ENCODE measurements around the gene ATP5ME. TPM values are rescaled to one million over a fixed set of nuclear protein-coding genes. Genes with fewer than 3 reads are reported as not detected.

ATP5ME gene
- total RNA-seq, 2 donors from 2014 or later = 85.1 to 265 TPM

- no peak overlapping the region for H3K4me3 ChIP-seq
- H3K27me3 ChIP-seq = no peaks in the 10 kb centered on the region
- TF ChIP-seq, protein P1, sequence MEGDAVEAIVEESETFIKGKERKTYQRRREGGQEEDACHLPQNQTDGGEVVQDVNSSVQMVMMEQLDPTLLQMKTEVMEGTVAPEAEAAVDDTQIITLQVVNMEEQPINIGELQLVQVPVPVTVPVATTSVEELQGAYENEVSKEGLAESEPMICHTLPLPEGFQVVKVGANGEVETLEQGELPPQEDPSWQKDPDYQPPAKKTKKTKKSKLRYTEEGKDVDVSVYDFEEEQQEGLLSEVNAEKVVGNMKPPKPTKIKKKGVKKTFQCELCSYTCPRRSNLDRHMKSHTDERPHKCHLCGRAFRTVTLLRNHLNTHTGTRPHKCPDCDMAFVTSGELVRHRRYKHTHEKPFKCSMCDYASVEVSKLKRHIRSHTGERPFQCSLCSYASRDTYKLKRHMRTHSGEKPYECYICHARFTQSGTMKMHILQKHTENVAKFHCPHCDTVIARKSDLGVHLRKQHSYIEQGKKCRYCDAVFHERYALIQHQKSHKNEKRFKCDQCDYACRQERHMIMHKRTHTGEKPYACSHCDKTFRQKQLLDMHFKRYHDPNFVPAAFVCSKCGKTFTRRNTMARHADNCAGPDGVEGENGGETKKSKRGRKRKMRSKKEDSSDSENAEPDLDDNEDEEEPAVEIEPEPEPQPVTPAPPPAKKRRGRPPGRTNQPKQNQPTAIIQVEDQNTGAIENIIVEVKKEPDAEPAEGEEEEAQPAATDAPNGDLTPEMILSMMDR (IDR thresholded peaks at IDR 0.05) = no peak
- no peak overlapping the region for H3K27ac ChIP-seq
- no peaks in the 10 kb centered on the region for H3K9me3 ChIP-seq
- no peaks in the 10 kb centered on the region for H3K36me3 ChIP-seq
- peaks cover 0 to 18% of the 10 kb centered on the region in 2 donors for H3K4me1 ChIP-seq
- DNase-seq (ENCODE audit: low spot score) = no peak
These were observed 13.7 kb downstream of the ATP5ME start for GRCh38 chr4:660401-660800.

DNA sequence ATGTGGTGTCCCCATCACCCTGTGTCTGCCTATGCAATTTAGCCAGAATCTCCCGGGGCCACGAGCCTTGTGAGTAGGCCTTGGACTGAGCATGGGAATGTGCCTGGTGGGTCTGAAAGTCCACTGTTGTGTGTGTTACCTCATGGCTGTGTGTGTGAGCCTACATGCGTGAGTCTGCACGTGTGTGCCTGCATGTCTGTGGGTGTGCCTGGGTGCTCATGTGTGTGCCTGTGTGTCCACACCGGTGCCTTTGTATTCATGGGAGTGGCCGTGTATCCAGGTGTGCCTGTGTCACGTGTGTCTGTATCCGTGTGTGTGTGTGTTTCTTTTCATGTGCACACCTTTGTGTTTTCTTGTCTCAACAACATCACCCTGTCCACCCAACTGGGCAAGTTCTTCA lies 14.2 kb downstream of the ATP5ME start:
- no peaks in the 10 kb centered on the region for H3K36me3 ChIP-seq
- no peak overlapping the region for H3K27ac ChIP-seq
- DNase-seq (ENCODE audit: low spot score) = no peak
- no peaks in the 10 kb centered on the region for H3K9me3 ChIP-seq
- H3K27me3 ChIP-seq = no peaks in the 10 kb centered on the region
- TF ChIP-seq, protein P1 (IDR thresholded peaks at IDR 0.05) = no peak
- peaks cover 0 to 18% of the 10 kb centered on the region in 2 donors for H3K4me1 ChIP-seq
- H3K4me3 ChIP-seq = no peak overlapping the region

- no peak overlapping the region for H3K4me3 ChIP-seq
- H3K27me3 ChIP-seq = no peaks in the 10 kb centered on the region
- TF ChIP-seq, protein P1 (IDR thresholded peaks at IDR 0.05) = no peak
- DNase-seq (ENCODE audit: low spot score) = no peak
- peaks cover 0 to 11% of the 10 kb centered on the region in 2 donors for H3K4me1 ChIP-seq
- no peak overlapping the region for H3K27ac ChIP-seq
- H3K36me3 ChIP-seq = no peaks in the 10 kb centered on the region
- H3K9me3 ChIP-seq = no peaks in the 10 kb centered on the region
These were observed 15.1 kb downstream of the ATP5ME start for GRCh38 chr4:658681-659667.

- Histone ChIP-seq H3K4me1 (peaks cover 0 to 2% of the 10 kb centered on the region in 2 donors), H3K4me3 (no peak overlapping the region), H3K9me3 (no peaks in the 10 kb centered on the region), H3K27me3 (no peaks in the 10 kb centered on the region), H3K27ac (no peak overlapping the region), H3K36me3 (no peaks in the 10 kb centered on the region)
- DNase-seq (ENCODE audit: low spot score) = no peak
- TF ChIP-seq, protein P1 (IDR thresholded peaks at IDR 0.05) = no peak
These were observed 16.0 kb downstream of the ATP5ME start for GRCh38 chr4:657834-658667.

DNA sequence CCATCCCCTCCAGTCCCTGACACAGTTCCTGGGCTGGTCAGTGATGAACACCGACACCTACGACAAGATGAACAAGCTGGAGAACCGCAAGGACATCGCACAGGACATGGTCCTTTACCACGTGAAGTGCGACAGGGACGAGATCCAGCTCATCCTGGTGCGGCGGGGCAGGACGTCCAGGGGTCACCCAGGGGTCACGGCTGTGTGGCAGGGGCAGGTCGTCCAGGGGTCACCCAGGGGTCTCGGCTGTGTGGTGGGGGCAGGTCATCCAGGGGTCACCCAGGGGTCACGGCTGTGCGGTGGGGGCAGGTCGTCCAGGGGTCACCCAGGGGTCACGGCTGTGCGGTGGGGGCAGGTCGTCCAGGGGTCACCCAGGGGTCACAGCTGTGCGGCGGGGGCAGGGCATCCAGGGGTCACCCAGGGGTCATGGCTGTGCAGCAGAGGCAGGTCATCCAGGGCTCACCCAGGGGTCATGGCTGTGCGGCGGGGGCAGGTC lies 16.7 kb downstream of the ATP5ME start:
- no peak overlapping the region for H3K27ac ChIP-seq
- H3K4me1 ChIP-seq = no peaks in the 10 kb centered on the region
- TF ChIP-seq, protein P1 (IDR thresholded peaks at IDR 0.05) = no peak
- no peaks in the 10 kb centered on the region for H3K27me3 ChIP-seq
- no peaks in the 10 kb centered on the region for H3K9me3 ChIP-seq
- no peak overlapping the region for H3K4me3 ChIP-seq
- no peaks in the 10 kb centered on the region for H3K36me3 ChIP-seq
- no peak for DNase-seq (ENCODE audit: low spot score)
